Duodenal mucosa (tissue), 2 donors: Measurements from ENCODE around the gene ARL14EP.

Experiments
- H3K27ac ChIP-seq: one replicate; pipeline ENCODE4 v1.7.0; 2013; ENCODE audit warnings: low read depth, low read length
- H3K27me3 ChIP-seq, 2 donors: one replicate each; pipeline ENCODE4 v1.7.0; 2013; ENCODE audit warnings: low read length in 2 of 2, control low read depth in 1 of 2; ENCODE audit not compliant: insufficient read depth in 2 of 2, control insufficient read depth in 1 of 2
- H3K36me3 ChIP-seq, 2 donors: one replicate each; pipeline ENCODE4 v1.7.0; 2013; ENCODE audit warnings: low read length in 2 of 2, control low read depth in 1 of 2; ENCODE audit not compliant: insufficient read depth in 2 of 2, control insufficient read depth in 1 of 2
- H3K4me1 ChIP-seq, 2 donors: one replicate each; pipeline ENCODE4 v1.7.0; 2013; ENCODE audit warnings: low read length in 2 of 2, control low read depth in 1 of 2; ENCODE audit not compliant: insufficient read depth in 2 of 2, control insufficient read depth in 1 of 2
- H3K4me3 ChIP-seq, 2 donors: one replicate each; pipeline ENCODE4 v1.7.0; 2013; ENCODE audit warnings: low read length in 2 of 2, low read depth in 1 of 2
- H3K9ac ChIP-seq, 2 donors: one replicate each; pipeline ENCODE4 v1.7.0; 2013; ENCODE audit warnings: low read length in 2 of 2, low read depth in 1 of 2
- H3K9me3 ChIP-seq, 2 donors: one replicate each; pipeline ENCODE4 v1.7.0; 2013; ENCODE audit warnings: low read length in 2 of 2, control low read depth in 1 of 2; ENCODE audit not compliant: control insufficient read depth in 1 of 2

The ARL14EP gene

GRCh38 chr11:30295178-30295885 lies 27.6 kb upstream of the ARL14EP start:
- Histone ChIP-seq H3K4me1 (no peaks in the 10 kb centered on the region), H3K9ac (no peak overlapping the region), H3K27ac (no peak overlapping the region), H3K4me3 (no peak overlapping the region), H3K27me3 (no peaks in the 10 kb centered on the region), H3K9me3 (no peaks in the 10 kb centered on the region), H3K36me3 (no peaks in the 10 kb centered on the region)

GRCh38 chr11:30304620-30305019 lies 18.3 kb upstream of the ARL14EP start:
- no peaks in the 10 kb centered on the region for H3K9me3 ChIP-seq
- H3K4me1 ChIP-seq, result no peaks in the 10 kb centered on the region
- no peaks in the 10 kb centered on the region for H3K36me3 ChIP-seq

GRCh38 chr11:30310623-30311022 lies 12.3 kb upstream of the ARL14EP start:
- Histone ChIP-seq H3K36me3 (no peaks in the 10 kb centered on the region), H3K9me3 (peaks cover 5% of the 10 kb centered on the region in 2 donors), H3K27me3 (no peaks in the 10 kb centered on the region), H3K9ac (no peak overlapping the region), H3K27ac (no peak overlapping the region), H3K4me1 (no peaks in the 10 kb centered on the region), H3K4me3 (no peak overlapping the region)

More at GRCh38 chr11:30304620-30305019, 18.3 kb upstream of the ARL14EP start:
- Histone ChIP-seq H3K27me3 (no peaks in the 10 kb centered on the region), H3K27ac (no peak overlapping the region), H3K4me3 (no peak overlapping the region), H3K9ac (no peak overlapping the region)

DNA sequence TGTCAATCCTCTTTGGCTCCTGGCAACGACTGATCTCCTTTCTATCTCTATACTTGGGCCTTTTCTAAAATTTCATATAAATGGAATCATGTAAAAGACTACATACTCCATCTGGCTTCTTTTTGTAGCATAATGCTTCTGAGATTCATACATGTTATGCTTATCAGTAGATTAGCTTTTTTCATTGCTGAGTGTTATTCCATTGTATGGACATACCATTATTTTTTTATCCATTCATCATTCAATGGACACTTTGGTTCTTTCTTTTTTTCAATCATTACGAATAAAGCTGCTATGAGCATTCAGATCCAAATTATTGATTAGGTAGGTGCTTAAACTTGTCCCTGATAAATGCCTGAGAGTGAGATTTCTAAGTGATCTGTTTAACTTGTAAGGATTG lies 11.7 kb upstream of the ARL14EP start:
- Histone ChIP-seq H3K4me1 (no peaks in the 10 kb centered on the region), H3K9ac (no peak overlapping the region), H3K27me3 (no peaks in the 10 kb centered on the region), H3K9me3 (peaks cover 5% of the 10 kb centered on the region in 2 donors), H3K36me3 (no peaks in the 10 kb centered on the region), H3K27ac (no peak overlapping the region), H3K4me3 (no peak overlapping the region)

GRCh38 chr11:30312243-30312642 lies 10.7 kb upstream of the ARL14EP start:
- H3K27ac ChIP-seq, result no peak overlapping the region
- no peaks in the 10 kb centered on the region for H3K4me1 ChIP-seq
- peaks cover 5% of the 10 kb centered on the region in 2 donors for H3K9me3 ChIP-seq
- H3K27me3 ChIP-seq, result no peaks in the 10 kb centered on the region
- H3K9ac ChIP-seq, result no peak overlapping the region
- no peak overlapping the region for H3K4me3 ChIP-seq
- H3K36me3 ChIP-seq, result no peaks in the 10 kb centered on the region

GRCh38 chr11:30313580-30313979 lies 9.3 kb upstream of the ARL14EP start:
- Histone ChIP-seq H3K9me3 (peaks cover 5% of the 10 kb centered on the region in 2 donors), H3K27ac (no peak overlapping the region), H3K36me3 (no peaks in the 10 kb centered on the region), H3K27me3 (peaks cover 0 to 8% of the 10 kb centered on the region in 2 donors), H3K9ac (no peak overlapping the region), H3K4me1 (no peaks in the 10 kb centered on the region), H3K4me3 (no peak overlapping the region)

- H3K36me3 ChIP-seq, result no peaks in the 10 kb centered on the region
- H3K27me3 ChIP-seq, result peaks cover 0 to 9% of the 10 kb centered on the region in 2 donors
- no peak overlapping the region for H3K9ac ChIP-seq
- H3K4me1 ChIP-seq, result no peaks in the 10 kb centered on the region
- H3K9me3 ChIP-seq, result peaks cover 5% of the 10 kb centered on the region in 2 donors
- no peak overlapping the region for H3K27ac ChIP-seq
- no peak overlapping the region for H3K4me3 ChIP-seq
These were observed 8.3 kb upstream of the ARL14EP start for GRCh38 chr11:30314625-30315024.

DNA sequence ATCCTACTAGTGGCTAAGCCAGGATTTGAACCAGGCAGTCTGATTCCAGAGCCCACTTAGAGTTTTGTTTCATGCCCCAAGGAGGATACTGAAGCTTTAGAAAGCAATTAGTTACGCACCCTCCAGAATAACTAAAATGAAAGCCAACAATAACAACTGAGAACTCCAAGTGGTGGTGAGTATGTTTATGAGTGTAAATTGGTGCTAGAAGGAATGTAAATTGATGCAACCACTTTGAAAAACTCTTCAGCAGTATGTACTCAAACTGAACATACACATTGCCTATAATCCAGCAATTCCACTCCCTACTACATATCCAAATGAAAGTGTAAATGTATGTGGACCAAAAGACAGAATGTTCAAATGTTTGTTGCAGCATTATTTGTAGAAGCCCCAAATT lies 6.7 kb upstream of the ARL14EP start:
- Histone ChIP-seq H3K27ac (no peak overlapping the region), H3K36me3 (no peaks in the 10 kb centered on the region), H3K9me3 (peaks cover 2% of the 10 kb centered on the region in 2 donors), H3K4me1 (no peaks in the 10 kb centered on the region), H3K27me3 (peaks cover 0 to 14% of the 10 kb centered on the region in 2 donors), H3K9ac (no peak overlapping the region), H3K4me3 (no peak overlapping the region)

GRCh38 chr11:30317030-30317429 lies 5.9 kb upstream of the ARL14EP start:
- Histone ChIP-seq H3K4me3 (no peak overlapping the region), H3K27ac (no peak overlapping the region), H3K27me3 (peaks cover 0 to 14% of the 10 kb centered on the region in 2 donors), H3K9me3 (no peaks in the 10 kb centered on the region), H3K4me1 (no peaks in the 10 kb centered on the region), H3K36me3 (no peaks in the 10 kb centered on the region), H3K9ac (no peak overlapping the region)

DNA sequence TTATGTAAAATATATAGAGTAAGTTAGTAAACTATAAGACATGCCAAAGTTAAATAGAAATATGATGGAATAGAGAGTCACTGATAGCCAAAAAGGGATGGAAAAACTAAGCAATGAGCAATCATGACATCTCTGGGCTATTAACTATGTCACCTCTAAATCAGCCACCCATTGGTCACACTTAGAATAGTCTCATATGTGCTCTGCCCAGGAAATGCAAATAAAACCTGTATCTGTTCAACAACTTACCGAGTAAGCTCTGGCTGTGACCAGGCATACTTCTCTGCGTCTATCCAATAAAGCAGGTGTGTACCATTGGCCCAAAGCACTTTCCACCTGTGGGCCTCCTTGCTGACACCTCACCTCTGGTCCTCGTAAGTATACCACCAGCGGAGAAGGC lies 1.6 kb upstream of the ARL14EP start:
- no peaks in the 10 kb centered on the region for H3K36me3 ChIP-seq
- H3K27me3 ChIP-seq, result peaks cover 0 to 14% of the 10 kb centered on the region in 2 donors

More for the DNA sequence above, 1.6 kb upstream of the ARL14EP start:
- Histone ChIP-seq H3K4me1 (peaks cover 5 to 16% of the 10 kb centered on the region in 2 donors), H3K9ac (no peak overlapping the region), H3K27ac (no peak overlapping the region), H3K9me3 (no peaks in the 10 kb centered on the region), H3K4me3 (no peak overlapping the region)
